ENCODE data around the gene PRSS22.

The PRSS22 gene

GRCh38 chr16:2865651-2866050 is 7.7 kb upstream of the PRSS22 start:
- Histone ChIP-seq H3K4me2 (ENCODE audit: low read depth, low read length) (no peak overlapping the region), H3K9ac (ENCODE audit: low read length) (no peak overlapping the region), H3K36me3 (replicated peaks; ENCODE audit: insufficient read depth, low read length) (no peaks in the 10 kb centered on the region), H3K79me2 (ENCODE audit: low read length) (no peaks in the 10 kb centered on the region), H3K4me3 (ENCODE audit: low read length) (no peak overlapping the region), H3K9me3 (replicated peaks; ENCODE audit: insufficient read depth, low read length) (no peaks in the 10 kb centered on the region), H3K4me1 (ENCODE audit: low read length) (no peaks in the 10 kb centered on the region), H4K20me1 (ENCODE audit: insufficient read depth, low read length) (no peaks in the 10 kb centered on the region), H2AFZ (ENCODE audit: low read length) (no peak overlapping the region), H3K9me2 (replicated peaks; ENCODE audit: insufficient read depth, low read length) (no peaks in the 10 kb centered on the region), H3K27me3 (replicated peaks; ENCODE audit: insufficient read depth, low read length) (peaks cover 62% of the 10 kb centered on the region), H3F3A (ENCODE audit: insufficient read depth, low read length) (0 out of 2 replicates have a peak, but pooled peaks cover 2% of the 10 kb centered on the region), H3K27ac (ENCODE audit: low read length) (no peak overlapping the region)
- TF ChIP-seq EZH2phosphoT487 (IDR thresholded peaks at IDR 0.05; ENCODE audit: low read length) (no peak), EZH2 (optimal IDR thresholded peaks at IDR 0.05; ENCODE audit: low read depth, low read length) (no peak), CTCF (IDR thresholded peaks at IDR 0.05; ENCODE audit: low read length) (no peak)
- DNase-seq, result no peak

- H3K36me3 ChIP-seq (replicated peaks; ENCODE audit: insufficient read depth, low read length), result no peaks in the 10 kb centered on the region
- H3F3A ChIP-seq (ENCODE audit: insufficient read depth, low read length), result no peaks in the 10 kb centered on the region
- H3K27ac ChIP-seq (ENCODE audit: low read length), result no peak overlapping the region
- no peak overlapping the region for H3K9ac ChIP-seq (ENCODE audit: low read length)
- H3K4me1 ChIP-seq (ENCODE audit: low read length), result no peaks in the 10 kb centered on the region
- H2AFZ ChIP-seq (ENCODE audit: low read length), result no peak overlapping the region
- H3K9me3 ChIP-seq (replicated peaks; ENCODE audit: insufficient read depth, low read length), result no peaks in the 10 kb centered on the region
- DNase-seq, result no peak
- peaks cover 72% of the 10 kb centered on the region for H3K27me3 ChIP-seq (replicated peaks; ENCODE audit: insufficient read depth, low read length)
- H3K79me2 ChIP-seq (ENCODE audit: low read length), result no peaks in the 10 kb centered on the region
- H4K20me1 ChIP-seq (ENCODE audit: insufficient read depth, low read length), result no peaks in the 10 kb centered on the region
- H3K4me2 ChIP-seq (ENCODE audit: low read depth, low read length), result no peak overlapping the region
- no peak overlapping the region for H3K4me3 ChIP-seq (ENCODE audit: low read length)
- H3K9me2 ChIP-seq (replicated peaks; ENCODE audit: insufficient read depth, low read length), result no peaks in the 10 kb centered on the region
- TF ChIP-seq EZH2phosphoT487 (IDR thresholded peaks at IDR 0.05; ENCODE audit: low read length), result no peak
- no peak for TF ChIP-seq EZH2 (optimal IDR thresholded peaks at IDR 0.05; ENCODE audit: low read depth, low read length)
- TF ChIP-seq CTCF (IDR thresholded peaks at IDR 0.05; ENCODE audit: low read length), result no peak
These were observed 3.0 kb upstream of the PRSS22 start for GRCh38 chr16:2860826-2861567.

GRCh38 chr16:2859686-2860265 is 1.8 kb upstream of the PRSS22 start:
- Histone ChIP-seq H3K79me2 (ENCODE audit: low read length) (no peaks in the 10 kb centered on the region), H2AFZ (ENCODE audit: low read length) (no peak overlapping the region), H3K9ac (ENCODE audit: low read length) (no peak overlapping the region), H3K4me3 (ENCODE audit: low read length) (no peak overlapping the region), H3K4me1 (ENCODE audit: low read length) (no peaks in the 10 kb centered on the region), H3K36me3 (replicated peaks; ENCODE audit: insufficient read depth, low read length) (no peaks in the 10 kb centered on the region), H3F3A (ENCODE audit: insufficient read depth, low read length) (no peaks in the 10 kb centered on the region), H3K27ac (ENCODE audit: low read length) (no peak overlapping the region), H4K20me1 (ENCODE audit: insufficient read depth, low read length) (no peaks in the 10 kb centered on the region), H3K4me2 (ENCODE audit: low read depth, low read length) (no peak overlapping the region), H3K27me3 (replicated peaks; ENCODE audit: insufficient read depth, low read length) (peaks cover 60% of the 10 kb centered on the region), H3K9me3 (replicated peaks; ENCODE audit: insufficient read depth, low read length) (no peaks in the 10 kb centered on the region), H3K9me2 (replicated peaks; ENCODE audit: insufficient read depth, low read length) (no peaks in the 10 kb centered on the region)
- TF ChIP-seq CTCF (IDR thresholded peaks at IDR 0.05; ENCODE audit: low read length), result no peak
- DNase-seq, result no peak
